Activated naive CD8-positive, alpha-beta T cell (primary cell): Measurements from ENCODE around the gene RIMS4.

Experiments used
- H3K27ac Mint-ChIP-seq: one replicate; pipeline ENCODE4 v1.8.0; 2021; ENCODE audit warnings: mixed read lengths
- H3K27me3 Mint-ChIP-seq: one replicate; pipeline ENCODE4 v1.8.0; 2021; ENCODE audit warnings: mixed read lengths
- H3K36me3 Mint-ChIP-seq: one replicate; pipeline ENCODE4 v1.8.0; 2021; ENCODE audit warnings: mixed read lengths
- H3K4me1 Mint-ChIP-seq: one replicate; pipeline ENCODE4 v1.8.0; 2021; ENCODE audit warnings: low read depth, mixed read lengths
- H3K4me3 Mint-ChIP-seq: one replicate; pipeline ENCODE4 v1.8.0; 2021; ENCODE audit warnings: mild to moderate bottlenecking, mixed read lengths
- H3K9me3 Mint-ChIP-seq: one replicate; pipeline ENCODE4 v1.8.0; 2021; ENCODE audit warnings: low read depth, mixed read lengths

The RIMS4 gene

DNA sequence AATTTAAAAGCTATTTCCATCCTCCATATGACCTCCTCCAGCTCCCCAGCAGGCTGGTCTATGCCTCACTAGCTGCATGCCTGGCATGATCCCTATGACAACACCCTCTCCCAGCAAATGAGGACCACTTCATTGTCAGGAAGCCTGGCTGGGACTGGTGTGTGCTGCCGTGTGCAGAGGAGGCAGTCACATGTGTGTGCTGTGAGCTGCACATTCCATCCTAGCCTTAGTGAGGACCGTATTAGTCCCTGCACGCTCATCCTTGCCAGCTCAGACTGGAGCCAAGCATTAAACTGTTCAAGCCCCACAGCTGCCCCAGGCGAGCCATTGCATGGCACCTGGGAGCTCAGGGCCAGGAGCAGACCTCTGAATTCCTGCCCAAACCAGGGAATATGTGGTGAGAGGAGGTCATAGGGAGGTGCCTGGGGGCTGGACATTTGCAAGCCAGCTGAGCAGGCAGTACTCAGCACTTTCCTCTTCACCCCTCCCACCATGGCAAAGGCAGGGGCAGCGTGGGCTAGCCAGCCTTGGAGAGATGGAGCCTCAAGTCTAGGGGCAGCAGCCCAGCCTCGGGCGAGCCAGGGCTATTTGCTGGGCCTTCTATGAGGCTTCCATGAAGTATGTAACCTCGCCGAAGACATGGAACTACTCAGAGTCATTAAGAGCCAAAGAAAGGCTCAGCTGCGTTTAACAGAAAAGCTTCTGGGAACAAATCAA is 103.9 kb downstream of the RIMS4 start:
- Mint-ChIP-seq H3K4me1 (no peaks in the 10 kb centered on the region), H3K27ac (no peak overlapping the region), H3K9me3 (no peaks in the 10 kb centered on the region), H3K27me3 (no peaks in the 10 kb centered on the region), H3K4me3 (no peak overlapping the region), H3K36me3 (no peaks in the 10 kb centered on the region)

DNA sequence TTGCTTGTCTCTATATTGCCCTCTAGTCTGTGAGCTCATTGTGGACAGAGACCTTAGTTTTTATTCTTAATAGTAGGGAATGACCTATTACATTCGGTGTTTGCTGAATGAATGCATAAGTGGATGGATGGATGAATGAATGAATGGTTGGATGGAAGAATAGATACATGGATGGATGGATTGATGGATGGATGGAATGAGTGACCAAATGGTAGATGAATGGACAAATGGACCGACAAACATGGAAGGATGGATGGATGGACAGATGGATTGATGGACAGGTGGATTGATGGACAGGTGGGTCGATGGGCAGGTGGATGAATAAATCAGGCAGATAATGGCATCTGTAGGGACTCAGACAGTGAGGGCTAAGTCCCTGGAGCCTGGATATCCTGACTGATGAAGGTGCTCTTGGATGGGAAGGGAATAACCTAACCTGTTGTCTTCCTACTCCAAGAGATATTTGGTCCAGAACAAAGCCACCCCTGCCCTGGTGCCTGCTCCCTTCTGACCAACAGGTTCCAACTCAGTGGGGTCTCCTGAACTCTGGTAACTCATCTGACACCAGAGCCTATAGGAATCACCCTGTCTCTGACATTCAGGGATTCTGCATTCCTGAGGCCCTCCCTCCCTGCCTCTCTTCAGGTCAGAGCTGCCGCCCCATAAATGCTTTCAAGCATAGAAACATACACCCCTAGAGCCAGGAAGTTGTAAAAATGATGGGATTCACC is 104.8 kb downstream of the RIMS4 start:
- H3K36me3 Mint-ChIP-seq: no peaks in the 10 kb centered on the region
- no peak overlapping the region for H3K4me3 Mint-ChIP-seq
- H3K4me1 Mint-ChIP-seq: no peaks in the 10 kb centered on the region
- no peaks in the 10 kb centered on the region for H3K9me3 Mint-ChIP-seq
- no peaks in the 10 kb centered on the region for H3K27me3 Mint-ChIP-seq
- H3K27ac Mint-ChIP-seq: no peak overlapping the region

DNA sequence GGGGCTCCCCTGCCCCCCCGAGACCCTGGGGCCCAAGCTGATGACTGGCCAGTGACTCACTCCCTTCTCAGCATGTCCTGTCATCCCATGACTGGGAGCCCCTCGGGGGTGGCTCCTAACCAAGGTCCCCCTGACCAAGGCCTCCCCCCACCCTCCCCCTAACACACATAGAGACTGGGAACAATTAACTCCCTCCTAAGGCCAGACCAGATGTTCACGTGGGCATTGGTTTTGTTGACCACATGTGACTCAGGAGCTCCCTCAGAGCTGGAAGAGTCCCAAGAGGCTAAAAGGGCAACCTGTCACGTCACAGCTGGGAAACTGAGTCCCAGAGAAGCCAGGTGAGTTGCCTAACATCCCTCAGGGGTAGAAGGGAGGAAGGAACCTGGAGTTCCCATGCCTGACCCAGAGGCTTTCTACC is 105.8 kb downstream of the RIMS4 start:
- H3K36me3 Mint-ChIP-seq: no peaks in the 10 kb centered on the region
- no peak overlapping the region for H3K27ac Mint-ChIP-seq
- no peaks in the 10 kb centered on the region for H3K27me3 Mint-ChIP-seq
- H3K4me3 Mint-ChIP-seq: no peak overlapping the region
- H3K9me3 Mint-ChIP-seq: no peaks in the 10 kb centered on the region
- H3K4me1 Mint-ChIP-seq: no peaks in the 10 kb centered on the region

DNA sequence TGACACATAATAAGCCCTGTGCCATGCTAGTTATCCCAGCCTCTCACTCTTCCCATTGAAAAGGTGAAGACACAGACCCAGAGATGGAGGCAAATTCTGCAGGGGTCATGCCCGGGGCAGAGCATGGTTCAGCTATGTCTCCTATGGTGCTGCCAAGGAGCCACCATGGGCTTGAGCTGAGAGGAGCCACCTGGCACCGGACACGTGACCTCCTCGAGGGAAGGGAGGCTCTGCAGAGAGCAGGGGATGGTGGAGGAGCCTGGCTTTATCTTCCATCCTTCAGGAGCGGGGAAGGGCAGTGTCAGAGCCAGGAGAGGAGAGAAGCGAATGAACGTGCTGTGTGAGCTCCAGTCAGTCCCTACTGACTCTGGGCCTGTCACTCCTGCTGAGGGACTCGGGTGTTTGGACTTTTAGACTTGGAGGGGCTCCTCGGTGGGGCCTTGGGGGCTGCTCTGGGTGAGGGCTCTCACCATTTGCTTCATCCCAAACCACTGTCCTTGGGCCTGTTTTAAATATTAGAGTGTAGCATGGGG is 106.3 kb downstream of the RIMS4 start:
- Mint-ChIP-seq H3K27ac (no peak overlapping the region), H3K36me3 (no peaks in the 10 kb centered on the region), H3K27me3 (no peaks in the 10 kb centered on the region), H3K4me3 (no peak overlapping the region), H3K9me3 (no peaks in the 10 kb centered on the region), H3K4me1 (no peaks in the 10 kb centered on the region)

DNA sequence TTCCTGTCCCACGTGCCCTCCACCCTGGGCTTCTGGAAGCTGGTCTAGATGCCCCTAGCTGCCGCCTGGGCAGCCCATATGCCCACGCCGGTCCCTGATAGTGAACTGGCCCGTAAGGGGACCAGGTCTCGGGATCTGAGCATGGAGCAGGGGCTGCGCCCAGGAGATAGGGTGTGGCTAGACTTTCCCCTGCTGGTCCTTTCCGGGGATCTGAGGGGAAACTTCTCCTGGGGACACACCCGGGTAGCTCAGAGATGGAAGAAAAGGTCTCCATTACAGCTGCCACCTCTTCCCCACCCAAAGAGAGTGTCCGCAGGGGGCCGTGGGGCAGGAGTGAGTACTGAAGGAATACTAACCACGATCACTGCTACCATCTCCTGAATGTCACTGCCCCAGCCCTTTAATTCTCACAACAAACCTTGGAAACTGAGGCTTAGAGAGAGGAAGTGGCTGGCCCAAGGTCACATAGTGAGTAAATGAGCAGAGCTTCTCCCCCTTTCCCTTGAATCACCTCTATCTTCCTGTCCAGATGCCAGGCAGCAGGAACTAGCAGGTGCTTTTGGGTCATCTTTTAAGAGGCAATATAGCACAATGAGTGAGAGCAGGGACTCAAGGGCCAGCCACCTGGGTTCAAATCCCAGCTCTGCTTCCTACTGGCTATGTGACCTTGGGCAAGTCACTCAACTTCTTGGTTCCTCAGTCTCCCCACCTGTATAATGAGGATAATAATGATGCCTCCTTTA is 107.0 kb downstream of the RIMS4 start:
- H3K4me1 Mint-ChIP-seq: no peaks in the 10 kb centered on the region
- H3K9me3 Mint-ChIP-seq: no peaks in the 10 kb centered on the region
- H3K27ac Mint-ChIP-seq: no peak overlapping the region
- no peaks in the 10 kb centered on the region for H3K36me3 Mint-ChIP-seq
- H3K4me3 Mint-ChIP-seq: no peak overlapping the region
- H3K27me3 Mint-ChIP-seq: no peaks in the 10 kb centered on the region

DNA sequence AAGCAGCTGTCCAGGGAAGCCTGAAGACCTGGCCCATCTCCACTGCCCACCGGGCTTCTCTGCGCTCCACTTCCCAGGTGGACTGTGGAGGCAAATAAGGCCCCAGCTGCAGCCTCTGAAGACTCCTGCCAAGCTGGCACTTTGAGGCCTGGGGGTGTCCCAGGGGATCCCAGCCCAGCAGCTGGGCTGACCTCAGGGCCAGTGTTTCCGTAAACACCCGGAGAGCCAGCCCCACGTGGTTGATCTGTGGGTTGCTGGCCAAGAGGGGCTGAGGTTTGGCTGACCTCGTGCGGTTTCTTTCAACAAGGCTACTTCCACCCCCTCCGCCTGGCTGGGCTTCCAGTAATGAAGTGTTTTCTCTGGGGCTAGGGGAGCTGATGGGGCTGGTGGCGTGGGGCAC is 107.6 kb downstream of the RIMS4 start:
- Mint-ChIP-seq H3K27ac (no peak overlapping the region), H3K9me3 (no peaks in the 10 kb centered on the region), H3K4me1 (no peaks in the 10 kb centered on the region), H3K27me3 (no peaks in the 10 kb centered on the region), H3K4me3 (no peak overlapping the region), H3K36me3 (no peaks in the 10 kb centered on the region)

DNA sequence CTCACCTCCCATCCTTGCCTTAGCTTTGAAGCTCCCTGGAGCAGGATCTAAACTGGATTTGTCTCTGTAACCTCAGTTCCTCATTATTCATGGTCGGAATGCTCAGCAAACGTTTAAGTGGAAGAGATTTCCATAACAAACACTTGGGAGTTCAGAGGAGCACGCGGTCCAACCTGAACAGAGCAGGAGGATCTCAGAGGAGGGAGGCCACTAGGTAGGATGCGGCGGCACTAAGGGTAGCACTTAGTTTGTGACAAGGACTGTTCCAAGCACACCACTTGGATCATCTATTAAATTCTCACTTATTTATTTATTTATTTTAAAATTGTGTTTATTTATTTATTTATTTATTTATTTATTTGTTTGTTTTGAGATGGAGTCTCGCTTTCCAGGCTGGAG is 108.5 kb downstream of the RIMS4 start:
- Mint-ChIP-seq H3K4me1 (no peaks in the 10 kb centered on the region), H3K27me3 (no peaks in the 10 kb centered on the region), H3K9me3 (no peaks in the 10 kb centered on the region), H3K27ac (no peak overlapping the region), H3K36me3 (no peaks in the 10 kb centered on the region), H3K4me3 (no peak overlapping the region)
